Activated gamma-delta T cell treated with anti-CD3 and anti-CD28 coated beads, Interleukin-2, amount 50 U/mL, for 16 hours (primary cell): ENCODE results near the gene NPLOC4.

Experiments used
- DNase-seq: peaks from one replicate; pipeline ENCODE4 v3.0.0-alpha.2; 2020; ENCODE audit warnings: low read depth

Gene NPLOC4

DNA sequence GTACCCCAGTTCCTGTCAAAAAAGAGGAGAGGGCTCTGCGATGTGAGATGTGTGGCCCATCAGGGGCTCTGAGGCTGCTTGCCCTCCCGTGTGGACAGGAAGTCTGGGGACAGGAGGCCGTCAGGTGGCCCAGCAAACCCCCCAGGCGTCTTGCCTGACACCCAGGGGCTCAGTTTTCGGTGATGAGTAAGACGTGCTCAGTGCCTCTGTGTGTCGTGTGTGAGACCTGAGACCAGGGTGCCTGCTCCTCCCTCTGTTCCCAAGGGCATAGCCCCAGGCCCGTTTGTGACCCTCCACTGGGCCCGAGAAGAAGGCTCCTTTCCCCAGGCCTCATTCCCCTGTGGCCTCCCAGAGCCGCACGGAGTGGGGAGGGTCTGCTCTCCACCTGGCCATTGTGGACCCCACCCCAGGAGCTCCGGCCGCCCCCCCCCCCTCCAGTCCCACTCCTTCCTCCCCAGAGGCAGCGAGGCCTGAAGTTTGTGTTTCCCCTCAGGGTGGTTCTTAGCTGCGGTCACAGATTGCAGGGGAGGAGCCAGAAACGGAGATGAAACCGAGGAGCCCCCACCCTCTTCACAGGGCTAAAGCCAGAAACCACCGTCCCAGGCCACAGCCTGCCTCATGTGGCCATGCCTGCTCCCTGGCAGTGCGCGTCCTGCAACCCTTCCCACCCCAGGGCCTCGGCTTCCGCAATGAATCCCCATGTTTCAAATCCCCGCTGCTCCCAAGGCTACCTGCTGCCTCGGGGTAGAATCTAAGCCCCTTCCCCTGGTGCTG is 119.4 kb downstream of the NPLOC4 start:
- DNase-seq, result no peak

DNA sequence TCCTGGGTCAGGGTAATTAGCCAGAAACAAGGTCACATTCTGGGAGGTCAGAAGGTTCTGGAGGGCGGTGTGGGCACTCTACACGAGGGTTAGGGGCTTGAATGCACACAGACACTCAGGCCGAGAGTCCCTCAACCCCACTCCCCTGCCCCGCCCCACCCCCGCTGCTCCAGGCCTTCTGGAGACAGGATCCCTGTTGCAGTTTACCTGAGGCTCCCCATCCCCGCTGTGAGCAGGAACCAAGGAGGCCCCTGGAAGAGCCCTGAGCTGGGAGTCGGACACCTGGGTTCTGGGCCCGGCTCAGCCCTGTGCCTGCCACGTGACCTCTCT is 119.9 kb downstream of the NPLOC4 start:
- no peak for DNase-seq

- no peak for DNase-seq
These were observed 120.5 kb downstream of the NPLOC4 start for GRCh38 chr17:81516439-81516838.

- no peak for DNase-seq
These were observed 121.3 kb downstream of the NPLOC4 start for GRCh38 chr17:81515530-81516041.

- peak; percentile 47 for DNase-seq
These were observed 122.0 kb downstream of the NPLOC4 start for GRCh38 chr17:81514739-81515529.

DNA sequence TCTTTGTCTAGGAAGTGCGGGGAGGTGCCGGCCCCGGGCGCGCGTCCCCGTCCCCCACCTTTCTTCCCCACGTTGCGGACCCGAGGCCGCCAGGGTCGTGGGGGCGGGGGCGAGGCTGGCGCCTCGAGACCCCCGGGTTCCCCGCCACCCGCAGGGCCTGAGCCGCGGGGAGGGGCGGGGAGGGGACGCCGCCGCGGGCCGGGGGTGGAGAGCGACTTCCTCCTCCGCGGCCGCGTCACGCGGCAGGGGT is 122.5 kb downstream of the NPLOC4 start:
- DNase-seq, result no peak

GRCh38 chr17:81513753-81514488 is 123.0 kb downstream of the NPLOC4 start:
- no peak for DNase-seq

- DNase-seq, result peak; percentile 47
These were observed 123.5 kb downstream of the NPLOC4 start for GRCh38 chr17:81513372-81513752.

DNA sequence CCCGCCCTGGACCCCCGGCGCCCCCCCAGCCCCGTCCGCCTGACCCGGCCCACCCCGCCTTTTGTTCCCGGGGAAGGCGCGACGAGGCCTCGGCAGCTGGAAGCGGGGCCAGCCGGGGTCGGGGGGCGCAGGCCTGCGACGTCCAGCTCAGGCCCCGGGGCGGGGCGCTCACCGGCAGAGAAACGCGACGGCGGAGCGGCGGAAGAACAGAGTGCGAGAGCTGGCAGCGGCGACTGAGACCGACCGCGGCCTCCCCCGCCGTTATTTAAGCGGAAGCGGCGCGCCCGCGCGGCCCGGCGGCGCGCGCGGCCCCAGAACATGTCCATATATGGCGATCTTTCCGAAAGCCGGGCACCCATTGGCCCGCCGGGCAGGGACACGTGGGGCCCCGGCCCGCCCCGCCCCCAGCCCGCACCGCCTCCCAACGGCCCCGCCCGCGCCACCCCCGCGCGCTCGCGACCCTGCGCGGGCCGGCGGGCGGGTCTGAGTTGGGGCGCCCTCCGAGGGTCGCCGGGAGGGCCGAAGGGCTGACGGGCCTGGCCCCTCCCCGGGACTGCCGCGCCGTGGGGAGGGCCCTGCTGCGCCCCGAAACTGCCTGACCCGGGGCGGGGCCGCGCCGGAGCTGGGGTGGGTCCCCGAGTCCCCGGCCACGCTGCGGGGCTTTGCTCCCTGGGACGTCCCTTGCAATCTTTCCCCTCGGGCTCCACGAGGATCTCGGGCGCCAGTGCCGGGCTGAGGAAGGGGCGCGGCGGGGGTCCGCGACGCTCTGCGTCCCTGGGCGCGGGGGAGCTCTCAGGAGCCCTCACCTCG is 124.1 kb downstream of the NPLOC4 start, which contains the start of gene ACTG1:
TSS of gene ACTG1 (minus strand) at position 238 of the 810 bp plus-strand sequence. CDS start 445 bp downstream, outside the sequence.
- DNase-seq, result peak; percentile 85

DNA sequence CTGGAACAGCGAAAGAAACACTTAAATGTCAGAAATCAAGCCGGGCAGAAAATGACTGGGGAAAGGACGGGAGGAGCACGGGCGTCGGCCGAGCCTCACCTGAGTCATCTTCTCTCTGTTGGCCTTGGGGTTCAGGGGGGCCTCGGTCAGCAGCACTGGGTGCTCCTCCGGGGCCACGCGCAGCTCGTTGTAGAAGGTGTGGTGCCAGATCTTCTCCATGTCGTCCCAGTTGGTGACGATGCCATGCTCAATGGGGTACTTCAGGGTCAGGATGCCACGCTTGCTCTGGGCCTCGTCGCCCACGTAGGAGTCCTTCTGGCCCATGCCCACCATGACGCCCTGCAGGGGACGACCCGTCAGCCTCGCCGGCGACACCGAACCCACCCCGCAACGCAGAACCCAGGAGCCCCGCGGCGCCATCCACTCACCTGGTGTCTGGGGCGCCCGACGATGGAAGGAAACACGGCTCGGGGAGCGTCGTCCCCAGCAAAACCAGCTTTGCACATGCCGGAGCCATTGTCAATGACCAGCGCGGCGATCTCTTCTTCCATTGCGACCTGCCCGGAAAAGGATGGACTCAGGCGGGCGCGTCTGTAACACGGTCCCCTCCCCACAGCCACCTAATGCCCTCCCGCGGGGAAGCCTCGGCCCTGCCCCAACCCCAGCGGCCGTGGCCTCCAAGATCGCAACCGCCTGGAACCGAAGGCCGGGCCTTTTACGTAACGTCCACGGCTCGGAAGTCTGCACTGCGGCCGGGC is 124.9 kb downstream of the NPLOC4 start:
- no peak for DNase-seq

GRCh38 chr17:81511554-81511803 is 125.4 kb downstream of the NPLOC4 start:
- no peak for DNase-seq

- DNase-seq, result no peak
These were observed 125.9 kb downstream of the NPLOC4 start for GRCh38 chr17:81510785-81511553.

- DNase-seq, result no peak
These were observed 126.7 kb downstream of the NPLOC4 start for GRCh38 chr17:81509972-81510784.

GRCh38 chr17:81509207-81509971 is 127.5 kb downstream of the NPLOC4 start:
- no peak for DNase-seq

DNA sequence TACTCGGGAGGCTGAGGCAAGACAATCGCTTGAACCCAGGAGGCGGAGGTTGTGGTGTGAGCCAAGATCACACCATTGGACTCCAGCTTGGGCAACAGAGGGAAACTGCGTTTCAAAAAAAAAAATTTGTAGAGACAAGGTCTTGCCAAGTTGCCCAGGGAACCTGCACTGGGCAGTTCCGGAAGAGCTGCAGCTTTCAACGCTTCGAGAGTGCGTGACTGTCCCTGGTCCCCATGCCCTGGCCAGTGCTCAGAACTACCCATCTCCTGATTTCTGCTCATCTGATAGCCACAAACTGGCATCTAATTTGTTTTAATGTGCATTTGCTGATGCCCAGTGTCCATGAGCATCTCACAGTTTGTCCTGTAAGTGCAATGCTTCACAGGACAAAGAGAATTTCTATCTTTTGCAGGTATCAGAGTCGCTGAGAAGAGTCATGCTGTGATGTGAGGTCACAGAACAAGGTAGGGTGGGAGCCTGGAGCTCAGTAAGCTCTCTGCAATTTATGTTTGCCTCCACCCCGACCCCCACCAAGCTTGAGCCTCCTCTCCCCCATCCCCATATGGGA is 128.2 kb downstream of the NPLOC4 start:
- no peak for DNase-seq
